GM12864 (cell line): ENCODE measurements around the gene ROPN1L.

ENCODE experiments used
- DNase-seq: peaks from one replicate; pipeline ENCODE4 v3.0.0-alpha.2; 2011; ENCODE audit warnings: low read depth
- H3K4me3 ChIP-seq: 2 replicates; pipeline ENCODE4 v1.5.1; 2011; ENCODE audit warnings: mild to moderate bottlenecking, low read depth, low read length, control low read depth
- CTCF ChIP-seq: IDR thresholded peaks from 2 replicates; pipeline ENCODE4 v1.5.1; 2011; ENCODE audit warnings: low read depth, mild to moderate bottlenecking, moderate library complexity, low read length, control low read depth, inconsistent platforms; ENCODE audit errors: missing control alignments

ROPN1L gene

GRCh38 chr5:10451137-10451824 lies 9.6 kb downstream of the ROPN1L start:
- no peak overlapping the region for H3K4me3 ChIP-seq
- TF ChIP-seq CTCF: no peak
- no peak for DNase-seq

GRCh38 chr5:10452768-10453331 lies 11.2 kb downstream of the ROPN1L start:
- peak; percentile 68 for DNase-seq
- H3K4me3 ChIP-seq: no peak overlapping the region
- TF ChIP-seq CTCF: peak; percentile 66

- no peak overlapping the region for H3K4me3 ChIP-seq
- no peak for TF ChIP-seq CTCF
- no peak for DNase-seq
Measured at GRCh38 chr5:10453545-10453944, 11.9 kb downstream of the ROPN1L start.

- H3K4me3 ChIP-seq: no peak overlapping the region
- TF ChIP-seq CTCF: no peak
- DNase-seq: no peak
Measured at GRCh38 chr5:10454591-10455276, 13.1 kb downstream of the ROPN1L start.

GRCh38 chr5:10455277-10455670 lies 13.6 kb downstream of the ROPN1L start:
- no peak overlapping the region for H3K4me3 ChIP-seq
- TF ChIP-seq CTCF: no peak
- no peak for DNase-seq

GRCh38 chr5:10456583-10457420 lies 15.1 kb downstream of the ROPN1L start:
- DNase-seq: no peak
- TF ChIP-seq CTCF: no peak
- no peak overlapping the region for H3K4me3 ChIP-seq
